ENCODE results near the gene PRRC2B.

PRRC2B gene

GRCh38 chr9:131416509-131416908, 22.6 kb downstream of the PRRC2B start:
- Mint-ChIP-seq H3K27ac (peak overlapping the region; percentile 88), H3K4me1 (peaks cover 96% of the 10 kb centered on the region), H3K9me3 (no peaks in the 10 kb centered on the region), H3K4me3 (no peak overlapping the region), H3K27me3 (no peaks in the 10 kb centered on the region), H3K36me3 (peaks cover 42% of the 10 kb centered on the region)
- no peak for ATAC-seq

- Mint-ChIP-seq H3K4me1 (peaks cover 96% of the 10 kb centered on the region), H3K36me3 (peaks cover 36% of the 10 kb centered on the region), H3K9me3 (no peaks in the 10 kb centered on the region), H3K4me3 (peak overlapping the region; percentile 71), H3K27ac (peak overlapping the region; percentile 88), H3K27me3 (no peaks in the 10 kb centered on the region)
- ATAC-seq = peak; percentile 84
Observed at GRCh38 chr9:131417264-131418142, 23.6 kb downstream of the PRRC2B start.

- peaks cover 36% of the 10 kb centered on the region for H3K36me3 Mint-ChIP-seq
- ATAC-seq = no peak
- H3K4me3 Mint-ChIP-seq = peak overlapping the region; percentile 71
- peaks cover 100% of the 10 kb centered on the region for H3K4me1 Mint-ChIP-seq
- no peaks in the 10 kb centered on the region for H3K9me3 Mint-ChIP-seq
- H3K27me3 Mint-ChIP-seq = no peaks in the 10 kb centered on the region
- H3K27ac Mint-ChIP-seq = peak overlapping the region; percentile 88
Observed at GRCh38 chr9:131418143-131419025, 24.5 kb downstream of the PRRC2B start.

DNA sequence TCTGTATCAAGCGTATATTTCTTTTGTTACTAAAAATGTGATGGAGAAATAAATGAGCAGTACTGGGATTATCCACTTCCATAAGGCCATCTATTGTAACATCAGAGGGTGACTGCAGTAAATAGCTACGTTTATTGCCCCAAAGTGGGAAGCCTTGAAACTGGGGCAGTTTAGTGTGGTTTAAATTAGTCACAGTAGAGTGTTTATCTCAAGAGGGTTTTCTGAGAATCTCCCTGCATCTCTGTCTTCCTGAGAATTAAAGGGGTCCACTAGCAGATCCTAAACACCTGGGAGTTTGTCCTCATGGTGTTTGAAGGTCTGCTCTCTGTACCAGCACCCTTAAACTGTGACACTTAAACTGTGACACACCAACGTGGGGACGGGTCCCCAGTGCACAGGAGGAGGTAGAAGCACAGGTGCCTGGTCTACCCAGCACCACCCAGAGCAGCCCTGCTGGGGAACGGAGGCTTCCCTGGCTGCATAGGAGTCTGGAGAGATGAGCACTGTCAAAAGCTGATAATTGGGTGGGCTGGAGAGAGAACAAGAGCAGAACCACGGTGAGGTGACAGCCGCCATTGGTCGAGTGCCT, 25.2 kb downstream of the PRRC2B start:
- H3K4me1 Mint-ChIP-seq = peaks cover 97% of the 10 kb centered on the region
- no peak for ATAC-seq
- H3K4me3 Mint-ChIP-seq = peak overlapping the region; percentile 70
- peak overlapping the region; percentile 88 for H3K27ac Mint-ChIP-seq
- no peaks in the 10 kb centered on the region for H3K27me3 Mint-ChIP-seq
- H3K36me3 Mint-ChIP-seq = peaks cover 30% of the 10 kb centered on the region
- H3K9me3 Mint-ChIP-seq = no peaks in the 10 kb centered on the region

GRCh38 chr9:131419716-131420115, 25.8 kb downstream of the PRRC2B start:
- Mint-ChIP-seq H3K4me3 (peak overlapping the region; percentile 70), H3K36me3 (peaks cover 26% of the 10 kb centered on the region), H3K4me1 (peaks cover 95% of the 10 kb centered on the region), H3K27ac (peak overlapping the region; percentile 88), H3K27me3 (no peaks in the 10 kb centered on the region), H3K9me3 (no peaks in the 10 kb centered on the region)
- ATAC-seq = no peak

DNA sequence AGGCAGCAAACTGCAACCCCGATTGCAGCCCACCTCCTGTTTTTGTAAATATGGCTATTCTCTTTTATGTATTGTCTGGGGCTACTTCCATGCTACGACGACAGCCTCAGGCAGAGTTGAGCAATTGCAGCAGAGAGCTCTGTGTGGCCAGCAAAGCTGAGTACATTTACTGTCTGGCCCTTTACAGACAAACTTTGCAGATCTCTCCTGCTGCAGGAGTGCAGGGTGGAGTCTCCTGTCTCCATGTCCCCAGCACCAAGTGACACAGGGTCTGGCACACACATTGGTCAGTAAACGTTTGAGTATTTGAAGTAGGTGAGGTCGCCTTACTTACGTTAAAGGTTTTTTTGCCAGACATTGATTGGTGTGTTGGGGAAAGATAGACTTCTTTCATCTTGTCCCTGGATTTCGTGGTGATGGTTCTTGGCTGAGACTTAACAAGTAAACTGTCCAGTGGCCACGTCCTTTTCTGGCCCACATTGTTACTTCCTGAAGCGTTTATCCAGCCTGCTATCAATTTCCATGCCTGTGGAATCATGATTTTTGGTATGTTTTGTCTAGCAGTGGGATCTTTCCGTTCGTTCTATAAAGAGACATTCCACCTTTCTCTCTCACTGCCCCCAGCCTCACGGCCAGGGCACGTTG, 27.2 kb downstream of the PRRC2B start:
- peaks cover 87% of the 10 kb centered on the region for H3K4me1 Mint-ChIP-seq
- H3K9me3 Mint-ChIP-seq = no peaks in the 10 kb centered on the region
- ATAC-seq = no peak
- H3K27me3 Mint-ChIP-seq = no peaks in the 10 kb centered on the region
- no peak overlapping the region for H3K4me3 Mint-ChIP-seq
- H3K27ac Mint-ChIP-seq = peak overlapping the region; percentile 88
- peaks cover 27% of the 10 kb centered on the region for H3K36me3 Mint-ChIP-seq

- H3K9me3 Mint-ChIP-seq = no peaks in the 10 kb centered on the region
- ATAC-seq = no peak
- peak overlapping the region; percentile 88 for H3K27ac Mint-ChIP-seq
- peaks cover 26% of the 10 kb centered on the region for H3K36me3 Mint-ChIP-seq
- no peaks in the 10 kb centered on the region for H3K27me3 Mint-ChIP-seq
- peaks cover 87% of the 10 kb centered on the region for H3K4me1 Mint-ChIP-seq
- no peak overlapping the region for H3K4me3 Mint-ChIP-seq
Observed at GRCh38 chr9:131421691-131422090, 27.8 kb downstream of the PRRC2B start.

GRCh38 chr9:131422241-131422792, 28.4 kb downstream of the PRRC2B start:
- Mint-ChIP-seq H3K4me1 (peaks cover 87% of the 10 kb centered on the region), H3K9me3 (no peaks in the 10 kb centered on the region), H3K27me3 (no peaks in the 10 kb centered on the region), H3K27ac (peak overlapping the region; percentile 88), H3K4me3 (peak overlapping the region; percentile 9), H3K36me3 (peaks cover 31% of the 10 kb centered on the region)
- ATAC-seq = no peak

DNA sequence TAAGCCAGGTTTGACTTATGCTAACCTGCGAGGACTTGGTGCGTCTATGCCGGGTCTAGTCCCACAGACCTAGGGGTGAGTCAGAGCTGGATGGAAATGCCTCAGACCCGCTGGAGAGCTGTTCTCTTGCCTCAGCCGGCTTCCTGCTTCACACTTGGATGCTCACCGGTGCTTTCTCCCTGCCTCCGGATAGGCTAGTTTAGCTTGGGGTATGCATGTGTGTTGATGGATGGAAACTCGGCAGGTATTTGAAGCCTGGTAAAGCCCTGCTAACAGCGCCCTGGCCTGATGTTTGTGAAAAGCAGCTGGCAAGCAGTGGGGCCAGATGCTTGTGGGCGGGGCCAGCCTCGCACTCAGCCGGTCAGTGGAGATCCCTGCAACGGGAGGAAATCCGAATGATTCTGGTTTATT, 29.3 kb downstream of the PRRC2B start:
- Mint-ChIP-seq H3K4me1 (peaks cover 86% of the 10 kb centered on the region), H3K36me3 (peaks cover 29% of the 10 kb centered on the region), H3K9me3 (no peaks in the 10 kb centered on the region), H3K27me3 (no peaks in the 10 kb centered on the region), H3K27ac (peak overlapping the region; percentile 88), H3K4me3 (peak overlapping the region; percentile 57)
- peak; percentile 95 for ATAC-seq

DNA sequence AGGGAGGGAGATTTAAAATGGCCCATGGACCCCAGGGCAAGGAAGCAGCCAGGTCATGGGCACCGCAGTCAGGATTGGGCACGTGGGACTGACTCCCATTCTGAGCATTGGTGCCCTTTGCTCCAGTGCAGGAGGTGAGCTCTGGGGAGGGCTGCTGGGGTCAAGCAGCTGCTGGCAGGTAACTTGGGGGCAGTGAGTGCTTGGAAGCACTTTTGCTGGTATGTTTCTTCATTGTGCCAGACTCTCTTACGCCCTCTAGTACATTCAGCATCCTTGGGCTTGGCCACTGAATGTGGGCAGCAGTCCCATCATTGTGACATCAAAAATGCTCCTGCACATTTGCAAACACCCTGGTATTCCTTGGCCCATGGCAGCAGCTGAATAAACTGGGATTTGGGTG, 32.7 kb downstream of the PRRC2B start:
- Mint-ChIP-seq H3K4me3 (no peak overlapping the region), H3K27ac (peak overlapping the region; percentile 37), H3K4me1 (peaks cover 71% of the 10 kb centered on the region), H3K36me3 (peaks cover 36% of the 10 kb centered on the region), H3K27me3 (no peaks in the 10 kb centered on the region), H3K9me3 (no peaks in the 10 kb centered on the region)
- no peak for ATAC-seq

DNA sequence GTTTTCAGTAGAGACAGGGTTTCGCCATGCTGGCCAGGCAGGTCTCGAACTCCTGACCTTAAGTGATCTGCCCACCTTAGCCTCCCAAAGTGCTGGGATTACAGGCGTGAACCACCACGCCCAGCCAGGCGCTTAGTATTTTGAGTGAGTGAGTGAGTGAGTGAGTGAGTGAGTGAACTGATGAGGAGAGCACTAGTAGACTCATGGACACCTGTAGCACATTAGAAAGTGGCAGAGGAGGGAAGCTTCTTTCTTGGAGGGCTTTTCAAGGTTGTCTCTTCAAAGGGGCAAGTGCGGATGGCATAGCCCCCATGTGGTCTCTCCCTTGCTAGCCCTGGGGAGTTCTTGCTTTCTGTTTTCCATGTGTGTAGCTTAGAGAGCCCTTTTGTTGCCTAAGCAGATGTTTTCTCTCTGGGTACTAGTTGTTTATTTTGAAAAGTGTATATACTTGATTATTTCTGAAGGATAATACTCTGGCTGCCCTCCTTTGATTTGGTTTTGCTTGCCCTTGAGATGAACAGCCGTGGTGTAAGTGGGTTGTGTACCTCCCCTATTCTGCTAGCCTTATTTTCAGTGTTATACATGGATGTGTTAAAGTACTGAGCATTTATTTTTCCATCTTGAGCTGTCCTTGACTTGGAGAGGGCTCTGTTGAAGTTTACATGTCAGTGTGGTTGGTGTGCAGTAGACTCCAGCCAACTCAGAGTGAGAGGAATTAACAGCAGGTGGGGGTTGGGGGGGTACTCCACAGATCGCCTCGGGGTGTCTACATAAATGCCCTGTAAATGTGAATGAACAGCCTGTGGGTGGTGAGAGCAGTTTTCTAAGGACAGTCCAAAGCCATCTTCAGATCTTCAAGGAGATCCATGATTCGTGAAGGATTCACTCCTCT, 35.5 kb downstream of the PRRC2B start:
- no peak for ATAC-seq

DNA sequence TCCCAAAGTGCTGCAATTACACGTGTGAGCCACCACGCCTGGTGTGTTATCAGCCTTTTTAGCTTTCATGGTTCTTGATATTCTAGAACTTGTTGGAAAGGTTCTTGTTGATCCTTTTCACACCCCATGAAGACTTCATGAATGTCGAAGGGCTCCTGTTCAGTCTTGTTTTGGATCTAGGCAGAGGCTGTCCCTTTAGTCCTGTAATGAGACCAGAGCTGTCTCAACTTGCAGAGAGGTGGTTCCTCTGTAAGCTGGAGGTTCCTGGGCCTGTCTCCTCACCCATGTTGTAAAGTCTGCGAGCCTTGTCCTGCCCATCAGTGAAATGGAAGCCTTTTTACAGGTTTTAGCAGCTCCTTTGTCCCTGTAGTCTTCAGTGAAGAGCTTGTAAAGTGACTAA, 38.2 kb downstream of the PRRC2B start:
- H3K36me3 Mint-ChIP-seq = peaks cover 56% of the 10 kb centered on the region
- H3K9me3 Mint-ChIP-seq = no peaks in the 10 kb centered on the region
- no peak overlapping the region for H3K4me3 Mint-ChIP-seq
- ATAC-seq = no peak
- H3K27ac Mint-ChIP-seq = no peak overlapping the region
- peaks cover 29% of the 10 kb centered on the region for H3K4me1 Mint-ChIP-seq
- no peaks in the 10 kb centered on the region for H3K27me3 Mint-ChIP-seq

More for the DNA sequence above, 35.5 kb downstream of the PRRC2B start:
- Mint-ChIP-seq H3K27ac (peak overlapping the region; percentile 63), H3K4me3 (no peak overlapping the region), H3K36me3 (peaks cover 49% of the 10 kb centered on the region), H3K4me1 (peaks cover 48% of the 10 kb centered on the region), H3K27me3 (no peaks in the 10 kb centered on the region), H3K9me3 (no peaks in the 10 kb centered on the region)

GRCh38 chr9:131432597-131433301, 38.9 kb downstream of the PRRC2B start:
- Mint-ChIP-seq H3K4me1 (peaks cover 23% of the 10 kb centered on the region), H3K9me3 (no peaks in the 10 kb centered on the region), H3K4me3 (no peak overlapping the region), H3K27me3 (no peaks in the 10 kb centered on the region), H3K27ac (peak overlapping the region; percentile 24), H3K36me3 (peaks cover 54% of the 10 kb centered on the region)
- no peak for ATAC-seq

All from stimulated activated memory B cell treated with anti-CD40 and anti-IgM and Interleukin-4, amounts not matched to agents 10 μg/mL and 1 μg/mL and 100 μg/mL, for 72 hours (primary cell).